IMR-90 (cell line): Measurements from ENCODE around the gene PCK1.

ENCODE experiments used
- CEBPB ChIP-seq: IDR thresholded peaks from 2 replicates; pipeline ENCODE4 v1.6.1; 2012; ENCODE audit warnings: low read depth, low read length, improper control_type of control experiment
- POLR2A ChIP-seq: IDR thresholded peaks from 2 replicates; pipeline ENCODE4 v1.6.1; 2012; ENCODE audit warnings: mild to moderate bottlenecking, low read depth, low read length
- SMC3 ChIP-seq: fragments of 150-350 bp; IDR thresholded peaks from 2 replicates; pipeline ENCODE4 v1.6.1; 2016; ENCODE audit warnings: low read depth, mild to moderate bottlenecking, antibody characterized with exemption, low read length, moderate library complexity
- TF ChIP-seq, protein P1 (sequence below): conservative IDR thresholded peaks from 2 replicates; pipeline ENCODE4 v1.5.1; 2012; ENCODE audit warnings: mild to moderate bottlenecking, low read depth, low read length, improper control_type of control experiment

DNA sequence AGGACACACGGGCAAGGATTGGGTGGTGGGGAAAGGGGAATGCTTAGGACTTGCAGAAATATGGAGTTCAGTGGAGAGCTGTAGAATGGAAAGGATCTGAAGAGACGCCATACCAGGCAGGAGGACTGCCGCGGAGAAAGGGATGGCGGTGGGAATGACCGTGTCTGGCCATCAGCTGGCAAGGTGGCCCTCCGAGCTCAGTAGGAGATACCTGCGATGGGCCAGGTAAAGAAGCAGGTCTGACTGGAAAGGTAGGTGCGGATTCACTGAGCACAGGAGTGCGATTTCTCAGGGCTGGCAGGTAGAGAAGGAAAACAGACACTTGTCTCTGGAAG, 26.0 kb downstream of the PCK1 start:
- TF ChIP-seq, protein P1, sequence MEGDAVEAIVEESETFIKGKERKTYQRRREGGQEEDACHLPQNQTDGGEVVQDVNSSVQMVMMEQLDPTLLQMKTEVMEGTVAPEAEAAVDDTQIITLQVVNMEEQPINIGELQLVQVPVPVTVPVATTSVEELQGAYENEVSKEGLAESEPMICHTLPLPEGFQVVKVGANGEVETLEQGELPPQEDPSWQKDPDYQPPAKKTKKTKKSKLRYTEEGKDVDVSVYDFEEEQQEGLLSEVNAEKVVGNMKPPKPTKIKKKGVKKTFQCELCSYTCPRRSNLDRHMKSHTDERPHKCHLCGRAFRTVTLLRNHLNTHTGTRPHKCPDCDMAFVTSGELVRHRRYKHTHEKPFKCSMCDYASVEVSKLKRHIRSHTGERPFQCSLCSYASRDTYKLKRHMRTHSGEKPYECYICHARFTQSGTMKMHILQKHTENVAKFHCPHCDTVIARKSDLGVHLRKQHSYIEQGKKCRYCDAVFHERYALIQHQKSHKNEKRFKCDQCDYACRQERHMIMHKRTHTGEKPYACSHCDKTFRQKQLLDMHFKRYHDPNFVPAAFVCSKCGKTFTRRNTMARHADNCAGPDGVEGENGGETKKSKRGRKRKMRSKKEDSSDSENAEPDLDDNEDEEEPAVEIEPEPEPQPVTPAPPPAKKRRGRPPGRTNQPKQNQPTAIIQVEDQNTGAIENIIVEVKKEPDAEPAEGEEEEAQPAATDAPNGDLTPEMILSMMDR: no peak
- no peak for TF ChIP-seq POLR2A
- TF ChIP-seq CEBPB: no peak
- TF ChIP-seq SMC3: no peak
